ENCODE data around the gene ZBTB11. TPM values are rescaled to one million over a fixed set of nuclear protein-coding genes. Genes with fewer than 3 reads are reported as not detected.

ZBTB11 gene
- total and polyA plus RNA-seq, 2 of the 13 experiments (the other 11 are each of a cell fraction or from before 2014, with no cell fraction given): 5.9 to 18.1 TPM

DNA sequence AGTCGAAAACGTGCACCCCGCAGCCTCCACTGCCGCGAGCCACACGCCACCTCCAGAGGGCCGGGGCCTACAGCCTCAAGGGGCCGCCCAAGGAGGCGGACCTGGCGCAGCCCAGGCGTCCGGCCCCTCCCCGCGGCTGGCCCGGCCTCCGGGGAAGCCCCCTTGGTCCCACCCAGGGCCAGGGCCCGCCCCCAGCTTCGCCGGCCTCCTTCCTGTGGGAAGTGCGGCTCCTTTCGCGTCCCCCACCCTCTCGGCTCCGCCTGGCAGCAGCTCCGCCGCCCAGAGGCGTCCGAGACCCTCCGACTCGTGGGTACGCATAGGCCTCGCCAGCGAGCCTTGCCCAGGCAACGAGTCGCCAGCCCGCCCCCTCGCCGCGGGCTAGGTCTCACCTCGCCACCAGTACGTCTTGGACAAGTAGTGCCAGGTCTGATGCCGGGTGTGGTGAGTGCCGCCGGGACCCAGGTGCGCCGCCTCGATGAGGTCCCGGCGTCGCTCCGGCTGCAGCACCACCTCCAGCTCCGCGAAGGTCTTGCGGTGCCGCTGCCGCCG lies 642 bp downstream of the ZBTB11 start (continued):
- TF ChIP-seq, protein P1, sequence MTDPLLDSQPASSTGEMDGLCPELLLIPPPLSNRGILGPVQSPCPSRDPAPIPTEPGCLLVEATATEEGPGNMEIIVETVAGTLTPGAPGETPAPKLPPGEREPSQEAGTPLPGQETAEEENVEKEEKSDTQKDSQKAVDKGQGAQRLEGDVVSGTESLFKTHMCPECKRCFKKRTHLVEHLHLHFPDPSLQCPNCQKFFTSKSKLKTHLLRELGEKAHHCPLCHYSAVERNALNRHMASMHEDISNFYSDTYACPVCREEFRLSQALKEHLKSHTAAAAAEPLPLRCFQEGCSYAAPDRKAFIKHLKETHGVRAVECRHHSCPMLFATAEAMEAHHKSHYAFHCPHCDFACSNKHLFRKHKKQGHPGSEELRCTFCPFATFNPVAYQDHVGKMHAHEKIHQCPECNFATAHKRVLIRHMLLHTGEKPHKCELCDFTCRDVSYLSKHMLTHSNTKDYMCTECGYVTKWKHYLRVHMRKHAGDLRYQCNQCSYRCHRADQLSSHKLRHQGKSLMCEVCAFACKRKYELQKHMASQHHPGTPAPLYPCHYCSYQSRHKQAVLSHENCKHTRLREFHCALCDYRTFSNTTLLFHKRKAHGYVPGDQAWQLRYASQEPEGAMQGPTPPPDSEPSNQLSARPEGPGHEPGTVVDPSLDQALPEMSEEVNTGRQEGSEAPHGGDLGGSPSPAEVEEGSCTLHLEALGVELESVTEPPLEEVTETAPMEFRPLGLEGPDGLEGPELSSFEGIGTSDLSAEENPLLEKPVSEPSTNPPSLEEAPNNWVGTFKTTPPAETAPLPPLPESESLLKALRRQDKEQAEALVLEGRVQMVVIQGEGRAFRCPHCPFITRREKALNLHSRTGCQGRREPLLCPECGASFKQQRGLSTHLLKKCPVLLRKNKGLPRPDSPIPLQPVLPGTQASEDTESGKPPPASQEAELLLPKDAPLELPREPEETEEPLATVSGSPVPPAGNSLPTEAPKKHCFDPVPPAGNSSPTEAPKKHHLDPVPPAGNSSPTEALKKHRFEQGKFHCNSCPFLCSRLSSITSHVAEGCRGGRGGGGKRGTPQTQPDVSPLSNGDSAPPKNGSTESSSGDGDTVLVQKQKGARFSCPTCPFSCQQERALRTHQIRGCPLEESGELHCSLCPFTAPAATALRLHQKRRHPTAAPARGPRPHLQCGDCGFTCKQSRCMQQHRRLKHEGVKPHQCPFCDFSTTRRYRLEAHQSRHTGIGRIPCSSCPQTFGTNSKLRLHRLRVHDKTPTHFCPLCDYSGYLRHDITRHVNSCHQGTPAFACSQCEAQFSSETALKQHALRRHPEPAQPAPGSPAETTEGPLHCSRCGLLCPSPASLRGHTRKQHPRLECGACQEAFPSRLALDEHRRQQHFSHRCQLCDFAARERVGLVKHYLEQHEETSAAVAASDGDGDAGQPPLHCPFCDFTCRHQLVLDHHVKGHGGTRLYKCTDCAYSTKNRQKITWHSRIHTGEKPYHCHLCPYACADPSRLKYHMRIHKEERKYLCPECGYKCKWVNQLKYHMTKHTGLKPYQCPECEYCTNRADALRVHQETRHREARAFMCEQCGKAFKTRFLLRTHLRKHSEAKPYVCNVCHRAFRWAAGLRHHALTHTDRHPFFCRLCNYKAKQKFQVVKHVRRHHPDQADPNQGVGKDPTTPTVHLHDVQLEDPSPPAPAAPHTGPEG (CRISPR knock-in tag; IDR thresholded peaks at IDR 0.05): peak; percentile 7; the same call in 1 of the 2 replicates
- TF ChIP-seq YY1 (IDR thresholded peaks at IDR 0.05; ENCODE audit: insufficient read depth, insufficient replicate concordance, low read depth, low read length) (peak; percentile 87), FOSL1 (CRISPR knock-in tag; IDR thresholded peaks at IDR 0.05; ENCODE audit: borderline replicate concordance) (no peak), HOXD1 (CRISPR knock-in tag; IDR thresholded peaks at IDR 0.05) (0 out of 2 replicates have a peak, but pooled peaks have one; percentile 28), ZFYVE20 (CRISPR knock-in tag; IDR thresholded peaks at IDR 0.05; ENCODE audit: borderline replicate concordance, low read depth) (no peak), FOXM1 (CRISPR knock-in tag; IDR thresholded peaks at IDR 0.05) (0 out of 2 replicates have a peak, but pooled peaks have one; percentile 24), GLI4 (CRISPR knock-in tag; IDR thresholded peaks at IDR 0.05; ENCODE audit: borderline replicate concordance) (peak; percentile 82; the same call in 1 of the 2 replicates), ZNF547 (CRISPR knock-in tag; IDR thresholded peaks at IDR 0.05) (peak; percentile 59; the same call in 1 of the 2 replicates), ZNF431 (CRISPR knock-in tag; IDR thresholded peaks at IDR 0.05; ENCODE audit: borderline replicate concordance, low read depth) (0 out of 2 replicates have a peak, but pooled peaks have one; percentile 23), CREB1 (IDR thresholded peaks at IDR 0.05) (no peak), CREB1 (CRISPR knock-in tag; IDR thresholded peaks at IDR 0.05) (no peak), BORCS8-MEF2B (CRISPR knock-in tag; IDR thresholded peaks at IDR 0.05) (0 out of 2 replicates have a peak, but pooled peaks have one; percentile 54), ZNF749 (CRISPR knock-in tag; IDR thresholded peaks at IDR 0.05; ENCODE audit: borderline replicate concordance) (peak; percentile 74; the same call in 1 of the 2 replicates), CENPX (CRISPR knock-in tag; IDR thresholded peaks at IDR 0.05) (no peak), ZNF34 (CRISPR knock-in tag; IDR thresholded peaks at IDR 0.05; ENCODE audit: borderline replicate concordance) (0 out of 2 replicates have a peak, but pooled peaks have one; percentile 52)
- TF ChIP-seq, protein P2, sequence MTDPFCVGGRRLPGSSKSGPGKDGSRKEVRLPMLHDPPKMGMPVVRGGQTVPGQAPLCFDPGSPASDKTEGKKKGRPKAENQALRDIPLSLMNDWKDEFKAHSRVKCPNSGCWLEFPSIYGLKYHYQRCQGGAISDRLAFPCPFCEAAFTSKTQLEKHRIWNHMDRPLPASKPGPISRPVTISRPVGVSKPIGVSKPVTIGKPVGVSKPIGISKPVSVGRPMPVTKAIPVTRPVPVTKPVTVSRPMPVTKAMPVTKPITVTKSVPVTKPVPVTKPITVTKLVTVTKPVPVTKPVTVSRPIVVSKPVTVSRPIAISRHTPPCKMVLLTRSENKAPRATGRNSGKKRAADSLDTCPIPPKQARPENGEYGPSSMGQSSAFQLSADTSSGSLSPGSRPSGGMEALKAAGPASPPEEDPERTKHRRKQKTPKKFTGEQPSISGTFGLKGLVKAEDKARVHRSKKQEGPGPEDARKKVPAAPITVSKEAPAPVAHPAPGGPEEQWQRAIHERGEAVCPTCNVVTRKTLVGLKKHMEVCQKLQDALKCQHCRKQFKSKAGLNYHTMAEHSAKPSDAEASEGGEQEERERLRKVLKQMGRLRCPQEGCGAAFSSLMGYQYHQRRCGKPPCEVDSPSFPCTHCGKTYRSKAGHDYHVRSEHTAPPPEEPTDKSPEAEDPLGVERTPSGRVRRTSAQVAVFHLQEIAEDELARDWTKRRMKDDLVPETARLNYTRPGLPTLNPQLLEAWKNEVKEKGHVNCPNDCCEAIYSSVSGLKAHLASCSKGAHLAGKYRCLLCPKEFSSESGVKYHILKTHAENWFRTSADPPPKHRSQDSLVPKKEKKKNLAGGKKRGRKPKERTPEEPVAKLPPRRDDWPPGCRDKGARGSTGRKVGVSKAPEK (CRISPR knock-in tag; IDR thresholded peaks at IDR 0.05; ENCODE audit: borderline replicate concordance): peak; percentile 85; the same call in 1 of the 2 replicates

All from HepG2 (cell line).